ENCODE measurements around the gene PRR30.

DNA sequence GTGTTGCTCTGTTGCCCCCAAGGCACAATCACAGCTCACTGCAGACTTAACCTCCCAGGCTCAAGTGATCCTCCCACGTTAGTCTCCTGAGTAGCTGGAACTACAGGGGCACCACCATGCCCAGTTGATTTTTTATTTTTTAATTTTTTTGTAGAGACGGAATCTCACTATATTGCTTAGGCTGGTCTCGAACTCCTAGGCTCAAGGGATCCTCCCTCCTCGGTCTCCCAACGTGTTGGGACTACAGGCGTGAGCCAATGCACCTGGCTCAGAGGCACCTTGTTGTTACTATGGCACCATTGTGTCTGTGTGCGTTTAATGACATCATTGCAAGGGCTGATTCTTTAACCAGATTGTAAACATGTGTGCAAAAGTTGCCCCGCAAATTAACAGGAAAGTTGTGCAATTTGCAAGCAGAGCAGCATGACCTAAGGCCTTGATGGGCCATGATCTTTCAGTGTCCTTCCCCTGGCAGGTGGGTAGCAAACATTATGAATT, 32.2 kb upstream of the PRR30 start:
- TF ChIP-seq TAF1 (IDR thresholded peaks at IDR 0.05; ENCODE audit: borderline replicate concordance, insufficient read depth, low read length) (no peak), POLR2AphosphoS5 (IDR thresholded peaks at IDR 0.05; ENCODE audit: low read depth, low read length) (no peak), FOXP2 (optimal IDR thresholded peaks at IDR 0.05; ENCODE audit: borderline replicate concordance, extremely low read depth, extremely low read length, insufficient read depth) (no peak), SIN3A (IDR thresholded peaks at IDR 0.05; ENCODE audit: borderline replicate concordance, insufficient read depth, low read length) (no peak)
- TF ChIP-seq, protein P1, sequence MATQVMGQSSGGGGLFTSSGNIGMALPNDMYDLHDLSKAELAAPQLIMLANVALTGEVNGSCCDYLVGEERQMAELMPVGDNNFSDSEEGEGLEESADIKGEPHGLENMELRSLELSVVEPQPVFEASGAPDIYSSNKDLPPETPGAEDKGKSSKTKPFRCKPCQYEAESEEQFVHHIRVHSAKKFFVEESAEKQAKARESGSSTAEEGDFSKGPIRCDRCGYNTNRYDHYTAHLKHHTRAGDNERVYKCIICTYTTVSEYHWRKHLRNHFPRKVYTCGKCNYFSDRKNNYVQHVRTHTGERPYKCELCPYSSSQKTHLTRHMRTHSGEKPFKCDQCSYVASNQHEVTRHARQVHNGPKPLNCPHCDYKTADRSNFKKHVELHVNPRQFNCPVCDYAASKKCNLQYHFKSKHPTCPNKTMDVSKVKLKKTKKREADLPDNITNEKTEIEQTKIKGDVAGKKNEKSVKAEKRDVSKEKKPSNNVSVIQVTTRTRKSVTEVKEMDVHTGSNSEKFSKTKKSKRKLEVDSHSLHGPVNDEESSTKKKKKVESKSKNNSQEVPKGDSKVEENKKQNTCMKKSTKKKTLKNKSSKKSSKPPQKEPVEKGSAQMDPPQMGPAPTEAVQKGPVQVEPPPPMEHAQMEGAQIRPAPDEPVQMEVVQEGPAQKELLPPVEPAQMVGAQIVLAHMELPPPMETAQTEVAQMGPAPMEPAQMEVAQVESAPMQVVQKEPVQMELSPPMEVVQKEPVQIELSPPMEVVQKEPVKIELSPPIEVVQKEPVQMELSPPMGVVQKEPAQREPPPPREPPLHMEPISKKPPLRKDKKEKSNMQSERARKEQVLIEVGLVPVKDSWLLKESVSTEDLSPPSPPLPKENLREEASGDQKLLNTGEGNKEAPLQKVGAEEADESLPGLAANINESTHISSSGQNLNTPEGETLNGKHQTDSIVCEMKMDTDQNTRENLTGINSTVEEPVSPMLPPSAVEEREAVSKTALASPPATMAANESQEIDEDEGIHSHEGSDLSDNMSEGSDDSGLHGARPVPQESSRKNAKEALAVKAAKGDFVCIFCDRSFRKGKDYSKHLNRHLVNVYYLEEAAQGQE (IDR thresholded peaks at IDR 0.05; ENCODE audit: insufficient read depth in 1 of 2, low read depth in 2 of 2, low read length in 2 of 2) = no peak

Data from PFSK-1 (cell line).